Globus pallidus (tissue), 1 donor: ENCODE measurements around the gene COL25A1.

ENCODE experiments used
- DNase-seq: peaks from one replicate; pipeline ENCODE4 v3.0.0-alpha.2; 2015; ENCODE audit warnings: low spot score

COL25A1 gene

DNA sequence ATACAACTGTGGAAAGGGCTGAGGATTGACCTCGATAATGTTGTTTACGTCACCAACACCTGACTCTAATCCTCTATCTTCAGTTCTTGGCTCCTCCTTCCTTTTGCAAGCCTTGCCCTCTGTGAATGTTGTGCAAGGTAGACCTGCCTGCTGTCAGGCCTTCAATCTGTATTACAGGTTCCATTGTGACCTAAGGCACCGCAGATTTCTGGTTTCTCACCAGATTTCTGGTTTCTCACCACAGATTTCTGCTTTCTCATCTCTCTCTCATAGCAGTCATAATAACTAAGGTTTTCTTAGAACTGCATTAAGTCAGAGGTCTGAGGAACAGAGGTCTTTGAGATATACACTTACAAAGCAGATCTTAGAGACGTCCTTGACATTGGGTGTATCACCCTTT, 488.1 kb downstream of the COL25A1 start:
- DNase-seq: no peak

DNA sequence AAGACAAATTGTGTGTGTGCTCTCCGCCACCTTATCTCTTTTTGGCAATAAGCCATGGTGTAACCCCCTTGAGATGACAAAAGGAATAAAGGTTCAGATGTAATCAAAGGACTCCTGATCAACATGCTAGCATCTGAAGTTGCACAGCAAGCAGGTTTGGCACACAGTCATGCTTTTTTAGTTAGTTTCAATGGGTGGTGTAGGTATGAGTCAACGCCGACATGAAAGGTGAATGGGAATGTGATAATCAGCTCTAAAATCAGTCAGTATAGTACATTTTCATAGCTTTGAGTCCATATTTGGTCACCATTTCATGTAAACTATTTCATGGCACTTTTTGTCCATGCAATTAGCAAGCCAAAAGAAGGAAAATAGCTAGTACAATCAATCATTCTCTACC, 489.2 kb downstream of the COL25A1 start:
- DNase-seq: no peak

DNA sequence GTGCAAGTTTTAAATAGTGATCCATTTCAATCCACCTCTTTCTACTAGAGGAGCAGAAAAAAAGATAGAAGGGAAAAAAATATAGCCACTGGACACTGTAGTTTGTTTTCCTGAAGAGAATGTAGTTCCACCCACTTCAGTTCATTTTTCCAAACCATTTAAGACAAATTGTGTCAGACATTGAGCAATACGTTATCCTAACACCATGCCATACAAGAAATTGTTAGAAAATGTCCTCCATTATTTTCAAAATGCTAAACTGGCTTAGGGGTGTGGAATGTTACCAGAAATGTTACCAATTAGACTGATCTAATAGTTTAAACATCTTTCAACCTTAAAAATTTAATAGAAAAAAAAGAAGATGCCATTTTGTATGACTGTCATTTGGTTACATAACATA, 491.0 kb downstream of the COL25A1 start:
- no peak for DNase-seq

DNA sequence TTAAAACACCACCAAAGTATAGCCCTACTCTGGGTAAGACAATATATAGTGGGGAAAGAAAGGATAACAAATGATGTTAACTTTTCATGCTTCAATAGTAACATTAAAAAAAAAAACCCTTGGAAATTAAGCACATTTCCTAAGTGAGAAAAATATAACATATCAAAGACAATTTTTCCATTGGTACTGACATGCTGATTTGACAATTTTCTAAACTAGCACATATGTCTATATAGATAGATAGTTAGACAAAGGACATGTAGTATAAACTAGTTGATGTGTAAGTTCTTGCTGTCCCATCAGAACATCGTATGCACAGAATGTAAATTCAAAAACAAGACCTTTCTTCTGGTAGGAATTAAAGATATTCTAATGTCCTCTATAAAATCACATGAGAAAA, 492.4 kb downstream of the COL25A1 start:
- DNase-seq: no peak

DNA sequence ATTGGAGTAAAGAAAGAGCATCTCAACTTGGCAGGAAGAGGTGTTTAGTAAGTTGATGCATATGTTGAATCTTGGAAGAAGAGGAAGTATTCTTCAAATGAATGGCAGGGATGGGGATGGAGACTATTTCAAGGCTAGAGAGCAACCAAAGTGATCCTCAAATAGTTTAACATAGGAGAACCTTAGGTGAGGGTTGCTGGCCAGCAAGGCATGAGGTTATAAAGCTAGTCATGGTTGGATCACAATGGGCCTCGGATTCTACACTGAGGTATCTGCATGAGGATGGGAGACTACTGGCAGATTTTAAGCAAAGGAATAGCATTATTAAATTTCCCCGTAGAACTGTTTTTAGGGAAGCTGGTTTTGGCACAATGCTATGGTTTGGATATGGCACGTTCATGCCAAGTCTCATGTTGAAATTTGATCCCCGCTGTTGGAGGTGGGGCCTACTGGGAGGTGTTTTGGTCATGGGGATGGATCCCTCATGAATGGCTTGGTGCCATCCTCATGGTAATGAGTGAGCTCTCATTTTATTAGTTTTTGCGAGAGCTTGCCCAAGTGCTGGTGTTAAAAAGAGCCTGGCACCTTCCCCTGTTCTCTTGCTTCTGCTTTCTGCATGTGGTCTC, 497.7 kb downstream of the COL25A1 start:
- DNase-seq: no peak

DNA sequence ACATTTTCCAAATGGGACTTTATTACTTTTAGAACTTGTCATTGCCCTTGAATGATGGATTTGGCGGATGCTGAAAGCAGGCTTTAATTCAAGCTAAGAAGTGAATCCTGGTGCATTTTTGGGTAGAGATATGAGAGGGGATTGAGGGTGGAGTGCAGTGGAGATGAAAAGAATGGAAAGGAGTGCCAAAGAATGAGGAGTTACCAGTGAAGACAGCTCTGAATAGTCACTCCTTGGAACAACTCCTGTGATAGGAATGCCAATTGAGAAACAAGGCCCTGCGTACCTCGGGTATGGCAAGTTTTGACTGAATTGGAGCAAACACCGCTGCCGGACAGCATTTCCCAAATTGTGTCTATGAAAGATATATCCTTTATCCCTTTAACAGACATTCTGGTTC, 503.2 kb downstream of the COL25A1 start:
- no peak for DNase-seq

DNA sequence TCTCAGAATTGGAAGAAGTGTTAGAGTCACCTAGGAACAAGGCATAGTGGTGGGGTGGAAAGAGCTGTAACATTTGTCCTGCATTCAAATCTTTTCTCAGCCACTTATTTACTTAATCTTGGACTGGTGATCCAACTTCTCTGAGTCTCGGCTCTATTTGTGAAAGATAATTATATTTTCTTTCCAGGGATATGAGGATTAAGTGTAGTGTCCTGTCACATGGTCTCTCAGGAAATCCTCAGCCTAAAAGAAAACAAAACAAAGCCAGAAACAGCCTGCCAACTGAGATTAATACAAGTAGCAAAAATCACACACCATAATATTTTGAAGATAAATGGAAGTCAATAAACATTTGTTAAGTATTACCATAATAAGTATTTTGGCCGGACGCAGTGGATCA, 506.3 kb downstream of the COL25A1 start:
- no peak for DNase-seq

DNA sequence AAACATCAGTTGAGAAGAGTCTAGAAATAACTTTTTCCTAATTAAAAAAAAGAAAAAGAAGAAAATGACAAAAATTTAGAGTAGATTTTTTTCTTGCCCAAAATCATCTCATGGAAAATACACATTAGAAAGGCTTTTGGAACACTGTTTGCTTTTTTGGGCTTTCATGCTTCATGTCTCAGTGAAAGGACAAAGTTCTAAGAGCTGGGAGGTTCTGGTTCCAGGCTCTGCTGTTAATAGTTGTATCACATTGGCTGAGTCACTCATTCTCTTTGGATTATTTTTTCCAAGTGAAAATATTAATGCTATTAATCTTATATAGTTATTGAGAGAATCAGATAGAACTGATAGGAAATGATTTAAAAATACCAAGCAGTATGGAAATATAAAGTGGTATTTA, 506.7 kb downstream of the COL25A1 start:
- DNase-seq: no peak

DNA sequence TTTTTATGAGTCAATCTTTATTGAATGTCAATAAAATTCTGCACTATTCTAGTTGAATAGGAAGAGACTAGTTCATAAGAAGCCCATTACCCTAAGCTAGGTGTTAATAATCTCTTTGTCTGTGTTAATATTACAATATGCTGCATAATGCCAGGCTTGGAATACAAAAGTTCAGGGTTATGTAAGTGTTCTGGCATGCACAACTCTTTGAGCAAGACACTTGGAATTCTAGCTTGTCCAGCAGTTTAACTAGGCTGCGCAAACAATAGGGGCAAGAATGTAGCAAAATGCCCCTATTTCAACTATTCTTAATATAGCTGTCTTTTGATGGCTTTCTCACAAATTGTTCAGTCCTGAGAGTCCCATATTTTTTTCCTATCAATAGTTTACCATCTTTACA, 508.3 kb downstream of the COL25A1 start:
- peak; percentile 28 for DNase-seq

DNA sequence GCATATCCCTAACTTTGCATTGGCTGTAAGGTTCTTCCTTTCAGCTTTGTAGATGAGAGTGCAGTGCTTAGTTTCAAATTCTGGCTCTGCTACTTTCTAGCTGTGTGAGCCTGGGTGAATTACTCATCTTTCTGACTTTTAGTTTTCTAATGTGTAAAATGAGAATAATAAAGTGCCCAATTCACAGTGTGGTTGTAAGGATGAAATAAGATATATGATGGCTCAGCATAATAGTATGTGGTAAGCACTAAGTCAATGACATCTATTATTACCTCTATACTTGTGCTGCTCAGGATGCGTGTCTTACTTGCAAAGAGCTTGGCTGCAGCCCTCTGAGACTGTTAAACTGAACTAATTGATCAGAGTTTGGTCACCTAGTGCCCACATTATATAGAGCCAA, 509.0 kb downstream of the COL25A1 start:
- DNase-seq: no peak

DNA sequence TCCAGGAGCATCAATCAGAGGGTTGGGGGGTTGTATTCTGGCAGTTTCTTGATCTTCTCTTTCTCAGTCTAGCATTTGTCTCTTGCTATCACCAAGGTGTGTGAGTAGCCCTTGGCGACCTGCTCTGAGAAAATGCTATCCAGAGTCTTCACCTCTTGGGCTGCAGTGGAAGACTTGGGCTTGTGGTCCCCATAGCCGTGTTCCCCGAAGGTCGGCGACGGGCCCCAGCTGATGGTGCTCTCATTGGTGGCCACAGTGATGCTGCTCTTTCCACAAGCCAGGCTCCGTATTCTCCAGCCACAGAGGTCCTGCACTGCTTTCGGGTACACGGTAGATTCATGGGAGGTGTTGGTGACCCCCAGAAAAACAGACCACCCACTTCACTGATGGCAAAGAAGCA, 513.7 kb downstream of the COL25A1 start:
- no peak for DNase-seq

DNA sequence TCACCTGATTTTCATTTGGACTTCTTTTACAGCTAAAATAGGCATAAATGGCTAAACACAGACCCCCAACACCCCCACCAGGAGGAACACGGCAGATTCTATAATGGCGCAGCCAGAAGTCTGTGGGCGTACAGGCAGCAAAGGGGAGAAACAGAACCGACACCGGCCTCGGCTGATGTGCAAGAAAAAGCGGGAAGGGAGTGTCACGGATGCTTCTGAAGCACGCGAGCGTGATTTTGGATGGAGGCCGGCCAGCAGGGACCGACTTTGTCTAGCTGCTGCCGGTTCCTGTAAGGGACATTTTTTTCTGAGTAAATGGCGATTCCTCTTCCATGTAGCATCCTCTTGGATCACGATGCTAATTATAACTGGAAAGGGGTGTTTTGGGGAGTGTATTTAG, 514.7 kb downstream of the COL25A1 start:
- no peak for DNase-seq

DNA sequence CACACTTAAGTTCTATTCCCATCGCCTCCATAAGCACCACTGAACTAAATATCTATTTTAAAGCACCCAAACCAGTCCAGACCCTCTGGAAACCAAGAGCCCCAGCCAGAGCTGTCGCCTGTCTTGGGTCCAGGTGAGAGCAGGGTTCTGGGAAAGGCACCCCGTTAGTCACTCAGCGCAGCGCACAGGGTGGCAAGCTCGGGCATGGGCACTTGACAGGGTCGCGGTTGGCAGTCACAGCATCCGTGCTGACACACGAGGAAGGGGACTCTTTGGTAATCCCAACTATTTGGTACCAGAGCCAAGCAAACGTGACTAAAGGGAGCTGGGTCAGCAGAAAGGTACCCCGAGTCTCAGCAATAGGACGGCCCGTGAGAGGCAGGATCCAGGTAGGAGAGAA, 515.4 kb downstream of the COL25A1 start:
- no peak for DNase-seq

DNA sequence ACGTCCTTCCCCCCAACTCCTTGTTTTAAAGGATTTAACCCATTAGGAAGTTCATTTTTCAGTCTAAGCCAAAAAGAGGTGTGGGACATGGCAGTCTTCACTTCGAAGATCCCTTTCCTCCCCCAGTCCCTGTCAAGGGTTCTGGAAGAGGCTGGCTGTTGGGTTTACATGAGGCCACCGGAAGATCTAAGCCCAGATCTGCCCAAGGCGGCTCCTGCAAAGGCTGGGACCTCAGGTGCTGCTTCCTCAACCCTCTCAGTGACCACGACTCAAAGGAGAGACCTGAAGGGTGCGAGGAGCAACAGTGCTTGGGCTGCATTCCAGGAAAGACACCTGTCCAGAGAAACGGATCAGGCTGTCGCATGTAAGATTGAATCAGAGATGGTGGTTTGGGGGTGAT, 516.1 kb downstream of the COL25A1 start:
- DNase-seq: no peak

DNA sequence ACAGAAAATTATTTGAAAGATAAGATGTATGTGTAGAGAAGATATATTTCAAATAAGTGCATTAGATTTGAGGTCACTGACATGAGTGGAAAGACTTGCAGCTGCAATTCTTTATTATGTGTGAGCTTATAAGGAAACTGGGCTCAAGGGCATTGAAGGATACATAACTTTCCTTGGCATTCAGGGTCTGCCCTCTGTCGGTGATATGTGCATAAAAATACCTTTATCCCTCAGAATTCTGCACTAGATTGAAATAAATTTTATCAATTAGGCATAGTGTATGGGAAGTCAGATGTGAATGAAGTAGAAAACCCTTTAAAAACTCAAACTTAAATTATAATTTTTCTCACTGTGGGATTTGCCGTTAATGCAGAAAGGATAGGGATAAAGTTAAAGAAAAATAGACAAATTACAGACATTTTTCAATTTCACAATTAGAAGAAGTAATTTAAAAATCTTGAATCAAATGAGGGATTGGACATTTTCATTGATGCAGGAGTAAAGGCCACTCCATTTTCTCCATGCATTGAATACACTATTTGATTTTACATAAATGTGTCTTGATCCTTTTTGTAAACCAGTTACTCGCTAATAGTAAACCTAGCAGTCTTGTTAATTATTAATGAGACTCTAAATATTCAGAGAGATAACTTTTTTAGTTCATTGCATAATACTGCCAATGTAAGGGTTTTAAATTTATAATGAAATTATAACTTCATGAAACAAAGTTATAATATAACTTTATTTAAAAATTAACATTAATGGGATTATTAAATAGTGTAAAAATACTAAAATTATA, 518.6 kb downstream of the COL25A1 start:
- no peak for DNase-seq

DNA sequence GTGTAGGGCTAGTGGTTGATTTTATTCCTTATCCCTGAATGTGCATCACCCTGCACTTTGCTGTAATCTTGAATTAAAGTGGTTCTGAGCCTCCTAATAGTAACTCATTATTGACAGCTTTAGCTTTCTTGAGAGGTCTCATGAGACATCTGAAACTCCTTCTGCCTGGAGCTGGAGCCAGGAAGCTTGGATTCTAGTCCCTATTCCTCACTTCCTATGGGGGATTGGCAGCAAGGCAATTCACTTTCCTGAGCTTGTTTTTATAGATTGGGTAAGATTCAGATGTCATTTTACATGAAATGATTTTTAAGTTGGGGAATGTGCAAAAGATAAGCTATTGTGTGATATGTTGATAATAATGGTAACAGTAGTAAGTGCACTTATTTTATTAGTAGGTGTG, 522.5 kb downstream of the COL25A1 start:
- DNase-seq: no peak

DNA sequence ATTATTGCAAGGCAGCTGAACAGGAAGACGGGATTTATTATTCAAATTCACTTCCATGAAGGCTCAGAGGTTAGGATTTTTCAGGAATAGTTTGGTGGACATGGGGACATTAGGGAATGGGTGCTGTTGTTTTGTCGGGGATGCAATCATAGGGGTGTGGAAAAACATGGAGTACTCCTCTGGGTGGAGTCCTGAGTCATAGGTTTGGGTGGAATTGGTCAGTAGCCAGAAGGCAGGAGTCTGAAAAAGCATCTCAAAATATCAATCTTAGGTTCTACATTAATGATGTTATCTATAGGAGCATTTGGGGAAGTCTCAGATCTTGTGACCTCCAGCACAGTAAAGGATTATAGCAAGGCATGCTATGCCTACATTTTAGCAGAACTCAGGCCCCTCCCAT, 525.1 kb downstream of the COL25A1 start:
- no peak for DNase-seq

DNA sequence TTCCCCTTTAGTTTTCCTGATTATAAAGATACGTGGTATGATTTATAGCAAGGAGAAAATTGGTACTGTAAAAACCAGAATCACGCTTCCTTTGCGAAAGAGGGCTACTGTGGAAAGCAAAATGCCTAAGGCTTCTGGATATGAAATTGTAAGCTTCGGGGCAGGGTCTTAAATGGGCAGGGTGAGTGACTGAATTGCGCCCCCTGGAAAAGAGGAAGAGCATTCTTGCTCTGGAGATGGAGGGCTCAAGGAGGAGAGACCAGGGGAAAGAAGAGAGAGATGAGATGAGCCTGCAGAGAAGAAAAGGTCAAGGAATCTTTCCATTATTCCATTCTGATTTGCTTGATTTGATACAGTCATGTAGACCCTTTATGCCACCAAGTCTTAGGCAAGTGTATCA, 526.5 kb downstream of the COL25A1 start:
- DNase-seq: no peak

DNA sequence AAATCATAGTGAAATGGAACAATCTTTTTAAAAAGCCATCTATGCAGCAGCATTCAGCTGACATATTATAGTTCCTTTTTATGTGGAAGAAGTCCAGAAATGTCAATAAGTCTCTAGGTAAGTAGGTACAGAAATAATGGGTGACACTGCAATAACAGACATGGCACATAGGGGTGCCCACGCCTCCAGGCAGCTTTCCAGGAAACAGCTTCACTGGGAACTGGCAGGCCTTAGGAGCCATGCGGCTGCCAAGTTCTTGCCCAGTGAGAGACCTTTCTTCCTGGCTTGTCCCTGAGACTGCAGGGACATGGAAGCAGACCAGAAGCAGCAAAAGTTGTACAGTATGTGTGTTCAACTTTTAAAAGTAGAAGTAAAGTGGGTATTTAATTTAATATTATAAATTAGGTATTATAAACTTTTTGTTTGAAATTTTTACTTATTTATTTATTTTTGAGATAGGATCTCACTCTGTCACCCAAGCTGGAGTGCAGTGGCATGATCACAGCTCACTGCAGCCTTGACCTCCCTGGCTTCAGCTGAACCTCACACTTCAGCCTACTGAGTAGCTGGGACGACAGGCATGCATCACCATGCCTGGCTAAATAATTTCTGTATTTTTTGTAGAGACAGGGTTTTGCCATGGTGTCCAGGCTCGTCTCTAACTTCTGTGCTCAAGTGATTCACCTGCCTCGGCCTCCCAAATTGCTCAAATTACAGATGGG, 527.5 kb downstream of the COL25A1 start:
- DNase-seq: peak; percentile 64

DNA sequence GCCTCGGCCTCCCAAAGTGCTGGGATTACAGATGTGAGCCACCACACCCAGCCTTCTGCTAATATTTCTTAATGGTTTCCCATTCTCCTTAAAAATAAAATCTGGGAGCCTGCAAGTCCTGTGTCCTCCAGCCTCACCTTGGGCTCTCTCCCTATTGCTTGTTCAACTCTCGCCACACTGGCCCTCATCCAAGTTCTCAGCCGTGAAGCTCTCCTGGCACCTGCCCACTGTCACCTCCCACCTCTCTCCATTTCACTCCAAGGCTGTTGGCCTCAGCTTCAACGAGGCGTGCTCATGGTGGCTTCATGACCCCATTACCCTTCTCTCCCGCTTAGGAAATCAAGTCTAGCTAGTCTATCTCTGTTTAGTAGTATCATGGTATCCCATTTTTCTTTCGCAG, 530.1 kb downstream of the COL25A1 start:
- no peak for DNase-seq

DNA sequence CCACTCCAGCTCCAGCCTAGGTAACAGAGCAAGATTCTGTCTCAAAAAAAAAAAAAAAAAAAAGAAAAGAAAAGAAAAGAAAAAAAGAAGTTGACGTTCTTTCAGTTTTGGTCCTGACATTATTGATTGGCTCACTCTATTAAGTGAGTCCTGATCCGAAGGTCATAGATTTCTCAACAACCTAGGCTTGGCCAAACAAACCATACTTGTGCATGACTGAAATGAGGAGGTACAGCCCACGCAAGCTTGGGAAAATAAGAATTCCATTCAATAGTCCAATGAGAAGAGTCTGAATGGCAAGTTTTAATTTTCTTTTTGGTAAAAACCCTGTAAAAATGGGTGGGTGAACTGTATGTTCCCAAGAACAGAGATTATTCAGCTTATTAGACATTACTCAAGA, 536.4 kb downstream of the COL25A1 start:
- no peak for DNase-seq

DNA sequence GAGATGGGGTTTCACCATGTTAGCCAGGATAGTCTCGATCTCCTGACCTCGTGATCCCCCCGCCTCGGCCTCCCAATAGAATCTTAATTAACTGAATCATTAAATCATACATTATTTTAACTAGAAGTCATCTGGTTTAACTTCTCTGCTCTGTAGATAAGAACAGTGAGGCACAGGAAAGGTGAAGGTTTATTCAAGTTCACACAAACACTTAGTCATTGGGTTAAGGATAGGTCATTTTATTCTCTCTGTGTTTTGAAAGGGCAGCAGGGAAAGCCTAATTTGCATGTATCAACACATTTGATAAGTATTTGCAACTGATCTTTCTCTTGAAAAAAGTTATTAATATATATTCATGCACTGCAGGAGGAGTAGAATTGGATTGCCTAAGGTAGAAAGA, 538.5 kb downstream of the COL25A1 start:
- DNase-seq: no peak

DNA sequence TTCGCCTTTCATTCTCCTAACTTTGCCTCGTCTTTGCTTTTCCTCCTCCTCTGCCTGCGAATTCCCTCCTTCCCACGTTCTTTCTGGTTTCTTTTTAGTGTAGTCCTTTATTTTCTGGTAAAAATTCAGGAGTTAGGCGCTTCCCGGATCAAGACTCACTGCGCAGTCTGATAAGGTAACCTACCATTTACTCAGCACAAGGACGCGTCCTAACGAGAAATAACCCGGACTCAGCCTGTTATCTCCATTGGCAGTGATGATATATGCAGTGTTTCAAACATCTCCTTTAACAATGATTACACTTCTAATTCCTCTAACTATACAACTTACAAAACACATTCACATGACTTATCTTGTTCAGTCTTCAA, 539.2 kb downstream of the COL25A1 start:
- DNase-seq: no peak
